KOPT-K1 (cell line): Measurements from ENCODE around the gene IL34.

Experiments
- H3K27ac ChIP-seq: fragments of 200-600 bp; sonication (generic); 2 replicates; pipeline ENCODE4 v1.5.1; 2016; ENCODE audit warnings: antibody characterized with exemption, mild to moderate bottlenecking, low read depth, low read length; ENCODE audit not compliant: poor library complexity, severe bottlenecking
- H3K36me3 ChIP-seq: fragments of 200-600 bp; sonication (generic); 2 replicates; pipeline ENCODE4 v1.5.1; 2017; ENCODE audit warnings: antibody characterized with exemption, mild to moderate bottlenecking, low read length, moderate library complexity; ENCODE audit not compliant: insufficient read depth
- H3K9me3 ChIP-seq: fragments of 200-600 bp; sonication (generic); 2 replicates; pipeline ENCODE4 v1.5.1; 2017; ENCODE audit warnings: antibody characterized with exemption, low read length, mild to moderate bottlenecking; ENCODE audit not compliant: insufficient read depth, poor library complexity, severe bottlenecking

IL34 gene

DNA sequence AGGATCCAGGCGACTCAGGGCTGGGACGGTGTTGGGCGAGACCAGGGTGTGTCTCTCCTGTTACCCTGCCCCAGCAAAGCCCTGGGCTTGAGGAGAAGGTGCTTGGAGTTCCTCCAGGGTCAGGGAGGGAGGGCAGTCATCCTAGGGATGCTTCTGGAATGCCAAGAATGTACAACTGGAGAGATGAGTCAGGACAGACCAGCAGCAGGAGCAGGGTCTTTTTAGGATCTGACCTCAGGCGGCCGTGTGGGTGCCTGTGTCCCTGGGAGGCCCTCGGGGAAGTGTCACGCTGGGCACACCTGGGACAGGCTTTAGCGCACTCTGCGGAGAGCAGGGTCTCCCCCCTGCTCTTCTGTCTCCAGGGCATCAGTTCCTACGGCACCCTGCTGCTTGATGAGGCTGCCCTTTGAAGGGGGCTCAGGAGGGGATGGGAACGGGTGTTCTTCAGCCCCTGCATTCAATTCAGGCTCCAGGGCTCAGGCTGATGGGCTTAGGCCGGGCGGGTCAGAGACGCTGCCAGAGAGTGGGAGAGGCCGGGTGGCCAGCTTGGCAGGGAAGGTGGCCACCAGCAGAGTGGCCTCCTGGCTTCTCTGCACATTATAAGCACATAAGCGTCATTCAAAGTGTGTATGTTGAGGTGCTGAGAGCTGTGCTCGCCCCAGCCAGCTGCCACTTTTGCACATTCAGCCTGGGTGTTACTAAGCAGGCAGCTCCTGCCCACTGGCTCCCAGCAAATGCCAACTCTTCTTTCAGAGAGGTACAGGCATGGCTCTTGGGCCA is 47.9 kb downstream of the IL34 start:
- H3K9me3 ChIP-seq = no peaks in the 10 kb centered on the region
- peak overlapping the region; percentile 90 for H3K27ac ChIP-seq
- peaks cover 16% of the 10 kb centered on the region; the same call in 1 of the 2 replicates for H3K36me3 ChIP-seq

DNA sequence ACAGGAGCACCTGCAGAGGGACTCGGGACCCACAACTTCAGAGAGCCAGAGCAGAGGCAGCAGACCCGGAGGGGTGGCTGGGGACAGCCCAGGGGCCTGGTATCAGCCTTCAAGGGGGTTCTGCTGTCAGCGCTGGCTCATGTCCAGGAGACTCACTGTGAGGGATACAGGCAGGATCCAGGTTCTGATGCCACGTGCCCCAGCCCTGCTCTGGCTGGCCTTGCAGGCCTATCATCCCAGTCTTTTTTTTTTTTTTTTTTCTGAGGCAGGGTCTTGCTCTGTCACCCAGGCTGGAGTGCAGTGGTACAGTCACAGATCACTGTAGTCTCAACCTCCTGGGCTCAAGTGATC is 48.5 kb downstream of the IL34 start:
- H3K36me3 ChIP-seq = peaks cover 20% of the 10 kb centered on the region; the same call in 1 of the 2 replicates
- H3K9me3 ChIP-seq = no peaks in the 10 kb centered on the region
- peak overlapping the region; percentile 90 for H3K27ac ChIP-seq

DNA sequence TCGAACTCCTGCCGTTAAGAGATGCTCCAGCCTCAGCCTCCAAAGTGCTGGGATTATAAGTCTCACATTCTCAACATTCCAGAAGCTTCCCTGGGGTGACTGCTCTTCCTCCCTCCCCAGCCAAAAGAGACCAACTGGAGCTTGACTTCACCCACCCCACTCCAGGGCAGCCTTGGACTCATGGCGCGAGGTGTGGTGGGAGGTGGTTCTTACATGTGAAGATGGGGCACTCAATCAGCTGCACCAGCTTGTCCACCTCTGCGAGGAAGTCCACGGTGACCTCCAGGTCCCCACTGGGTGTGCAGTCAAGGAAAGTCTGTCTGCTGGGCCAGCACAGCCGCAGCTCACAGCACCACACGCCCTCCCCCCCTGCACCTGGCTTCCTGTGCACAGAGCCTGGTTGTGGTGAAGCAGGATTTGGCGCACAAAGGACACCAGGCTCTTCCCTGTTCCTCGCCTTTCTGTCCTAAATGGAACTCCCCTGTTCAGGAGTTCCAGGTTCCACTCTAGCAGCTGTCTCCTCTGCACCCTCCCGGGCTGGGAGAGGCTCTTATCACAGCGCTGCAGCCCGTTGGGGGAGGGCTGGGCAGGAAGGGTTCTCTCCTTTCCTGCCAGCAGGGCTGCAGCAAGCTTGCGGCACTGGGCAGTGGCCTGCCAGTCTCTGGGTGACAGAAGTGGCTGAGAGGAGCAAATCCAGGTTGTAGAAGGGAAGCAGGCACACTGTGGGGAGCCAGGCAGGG is 49.1 kb downstream of the IL34 start:
- no peaks in the 10 kb centered on the region for H3K9me3 ChIP-seq
- H3K27ac ChIP-seq = peak overlapping the region; percentile 90
- H3K36me3 ChIP-seq = peaks cover 20% of the 10 kb centered on the region; the same call in 1 of the 2 replicates

DNA sequence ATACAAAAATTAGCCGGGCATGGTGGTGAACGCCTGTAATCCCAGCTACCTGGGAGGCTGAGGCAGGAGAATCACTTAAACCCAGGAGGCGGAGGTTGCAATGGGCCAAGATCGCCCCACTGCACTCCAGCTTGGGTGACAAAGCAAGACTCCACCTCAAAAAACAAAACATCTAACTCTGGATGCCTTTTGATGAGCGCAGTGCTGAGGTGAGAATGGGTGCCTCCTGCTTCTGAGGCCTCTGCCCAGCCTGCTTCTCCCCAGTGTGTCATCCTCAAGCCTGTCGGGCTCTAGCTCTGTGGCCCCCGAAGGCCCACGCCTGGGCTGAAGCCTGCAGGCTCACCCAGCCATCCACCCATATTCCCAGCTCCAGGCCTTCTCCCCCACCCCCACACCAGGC is 50.0 kb downstream of the IL34 start:
- H3K27ac ChIP-seq = peak overlapping the region; percentile 90
- no peaks in the 10 kb centered on the region for H3K9me3 ChIP-seq
- H3K36me3 ChIP-seq = peaks cover 20% of the 10 kb centered on the region; the same call in 1 of the 2 replicates

DNA sequence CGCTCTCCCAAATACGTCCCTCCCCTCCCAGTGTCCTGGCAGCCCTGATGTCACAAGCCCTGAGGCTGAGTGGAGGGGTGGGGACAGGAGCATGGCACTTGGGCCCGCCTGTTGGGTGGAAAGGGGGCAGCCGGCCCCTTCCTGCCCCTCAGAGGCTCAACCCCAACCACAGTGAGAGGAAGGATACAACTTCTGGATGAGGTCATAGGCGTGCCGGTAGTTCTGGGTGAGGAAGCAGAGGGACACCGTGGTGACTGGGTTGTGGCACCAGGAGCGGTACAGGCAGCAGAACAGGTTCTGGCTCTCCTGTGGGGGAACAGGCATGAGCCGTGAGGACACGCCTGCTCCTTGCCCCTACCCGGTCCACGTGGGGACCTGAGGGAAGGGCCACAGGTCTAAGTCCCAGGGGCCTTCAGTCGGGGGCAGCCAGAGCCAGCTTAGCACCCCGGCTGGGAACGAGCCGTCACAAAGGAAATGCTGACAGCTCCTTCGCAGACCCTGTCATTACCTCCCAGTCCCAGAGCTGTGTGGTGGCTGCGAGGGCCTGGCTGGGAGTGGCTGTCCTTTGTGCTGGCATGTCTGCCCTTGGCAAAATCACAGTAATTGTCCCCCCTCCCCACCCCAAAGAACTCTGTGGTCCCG is 50.7 kb downstream of the IL34 start:
- no peaks in the 10 kb centered on the region for H3K9me3 ChIP-seq
- H3K27ac ChIP-seq = peak overlapping the region; percentile 90
- peaks cover 20% of the 10 kb centered on the region; the same call in 1 of the 2 replicates for H3K36me3 ChIP-seq

DNA sequence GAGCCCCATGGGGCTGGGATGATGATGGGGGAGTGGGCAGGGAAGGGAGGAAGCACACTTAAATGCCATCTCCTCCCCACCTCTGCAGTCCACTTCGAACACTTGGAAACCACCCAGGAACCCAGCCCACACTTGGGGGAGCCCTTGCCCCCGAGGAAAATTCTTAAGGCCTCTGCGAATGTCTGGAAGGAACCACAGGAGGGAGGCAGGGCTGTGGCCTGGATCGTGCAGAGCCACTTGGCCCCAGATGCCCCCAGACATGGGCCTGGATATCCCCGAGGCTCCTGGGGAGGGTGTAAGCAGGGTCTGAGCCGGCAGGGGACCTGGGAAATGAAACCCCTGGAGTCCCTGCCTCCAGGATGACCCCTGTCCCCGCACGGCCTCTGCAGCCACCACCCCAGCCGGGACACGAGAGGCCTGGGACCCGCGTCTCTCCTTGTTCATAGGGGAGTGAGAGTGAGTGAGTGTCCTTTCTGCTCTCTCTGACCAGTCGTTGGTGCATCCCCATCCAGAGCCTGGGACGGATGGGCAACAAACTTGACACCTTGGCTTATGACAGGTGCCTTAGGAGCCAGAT is 51.3 kb downstream of the IL34 start:
- peak overlapping the region; percentile 90 for H3K27ac ChIP-seq
- H3K36me3 ChIP-seq = peaks cover 20% of the 10 kb centered on the region; the same call in 1 of the 2 replicates
- no peaks in the 10 kb centered on the region for H3K9me3 ChIP-seq

DNA sequence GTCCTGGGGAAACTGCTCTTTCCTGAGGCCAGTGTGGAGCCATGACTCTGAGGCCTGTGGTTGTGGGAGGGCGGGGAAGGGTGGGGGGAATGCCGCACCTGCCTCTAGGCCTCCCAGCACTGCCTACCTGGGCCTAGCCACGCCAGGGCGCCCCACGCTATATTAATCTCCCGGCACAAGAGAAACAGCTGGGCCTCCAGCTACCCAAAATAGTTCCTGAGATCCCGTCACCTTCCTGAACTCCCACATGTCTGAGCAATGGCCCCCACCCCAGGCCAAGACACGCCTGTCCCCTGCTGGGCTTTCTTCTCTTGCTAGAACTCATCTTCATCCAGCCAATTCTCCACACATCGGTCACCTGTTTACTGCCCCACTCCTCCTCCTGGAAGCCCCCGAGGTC is 52.5 kb downstream of the IL34 start:
- Histone ChIP-seq H3K36me3 (peaks cover 20% of the 10 kb centered on the region; the same call in 1 of the 2 replicates), H3K27ac (peak overlapping the region; percentile 38), H3K9me3 (no peaks in the 10 kb centered on the region)

DNA sequence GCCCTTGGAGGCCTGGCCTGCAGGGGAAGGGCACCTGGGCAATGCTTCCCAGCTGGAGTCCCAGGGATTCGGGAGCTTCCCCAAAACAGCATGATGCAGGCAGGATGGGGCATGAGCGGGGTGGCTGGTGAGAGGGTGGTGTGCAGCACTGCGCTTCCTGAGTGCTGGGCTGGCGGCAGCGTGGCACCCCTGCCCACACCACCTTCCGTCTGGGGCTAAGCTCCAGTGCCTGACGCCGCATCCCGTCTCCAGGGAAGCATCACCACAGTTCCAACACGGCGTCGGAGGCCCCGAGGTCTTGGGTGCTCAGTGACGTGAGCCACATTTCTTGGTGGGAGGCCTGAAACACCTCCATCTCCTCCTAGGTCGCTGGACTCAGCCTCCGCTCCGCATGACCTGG is 53.3 kb downstream of the IL34 start:
- no peaks in the 10 kb centered on the region for H3K9me3 ChIP-seq
- H3K27ac ChIP-seq = peak overlapping the region; percentile 38
- H3K36me3 ChIP-seq = peaks cover 20% of the 10 kb centered on the region; the same call in 1 of the 2 replicates

DNA sequence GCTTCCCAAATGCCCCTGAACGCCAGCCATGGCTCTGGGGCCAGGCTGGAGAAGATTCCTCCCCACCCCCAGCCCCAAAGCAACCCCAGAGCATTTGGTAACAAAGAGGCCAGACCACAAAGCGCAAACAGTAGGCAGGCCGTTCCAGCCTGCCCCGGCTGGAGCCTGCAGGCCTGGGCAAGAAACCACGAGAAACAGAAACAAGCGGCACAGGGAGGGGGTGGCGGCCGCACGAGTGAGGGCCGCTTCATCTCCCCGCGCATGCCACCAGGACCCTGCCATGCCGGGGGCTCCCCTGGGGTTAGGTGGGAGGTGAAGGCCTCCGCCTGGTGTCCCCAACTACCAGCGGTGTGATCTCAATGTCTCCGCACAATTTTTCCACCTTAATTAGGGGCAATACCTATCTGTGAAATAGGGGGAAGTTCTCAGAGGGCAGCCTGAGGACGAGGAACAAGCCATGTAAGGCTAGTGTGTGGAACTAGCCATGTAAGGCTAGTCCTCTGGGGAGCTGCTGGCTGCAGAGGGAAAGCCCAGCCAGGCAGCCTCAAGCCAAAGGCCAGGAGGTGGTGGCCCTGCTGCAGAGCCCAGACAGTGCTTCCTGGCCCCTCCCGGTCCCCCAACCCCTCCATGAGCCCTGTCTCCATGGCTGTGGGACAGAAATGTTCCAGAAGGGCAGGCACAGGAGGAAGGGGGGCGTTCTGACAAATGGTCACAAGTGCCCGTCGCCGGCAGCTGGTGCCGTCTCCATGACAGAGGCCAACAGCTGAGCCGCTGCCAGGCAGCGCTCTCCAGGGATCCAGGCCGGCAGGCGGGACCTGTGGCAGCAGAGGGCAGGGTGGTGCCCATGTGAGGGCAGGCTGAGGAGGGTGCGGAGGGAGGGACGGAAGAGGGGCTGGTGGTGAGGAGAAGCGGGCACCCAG is 54.0 kb downstream of the IL34 start:
- no peaks in the 10 kb centered on the region for H3K9me3 ChIP-seq
- peaks cover 20% of the 10 kb centered on the region; the same call in 1 of the 2 replicates for H3K36me3 ChIP-seq
- no peak overlapping the region for H3K27ac ChIP-seq

DNA sequence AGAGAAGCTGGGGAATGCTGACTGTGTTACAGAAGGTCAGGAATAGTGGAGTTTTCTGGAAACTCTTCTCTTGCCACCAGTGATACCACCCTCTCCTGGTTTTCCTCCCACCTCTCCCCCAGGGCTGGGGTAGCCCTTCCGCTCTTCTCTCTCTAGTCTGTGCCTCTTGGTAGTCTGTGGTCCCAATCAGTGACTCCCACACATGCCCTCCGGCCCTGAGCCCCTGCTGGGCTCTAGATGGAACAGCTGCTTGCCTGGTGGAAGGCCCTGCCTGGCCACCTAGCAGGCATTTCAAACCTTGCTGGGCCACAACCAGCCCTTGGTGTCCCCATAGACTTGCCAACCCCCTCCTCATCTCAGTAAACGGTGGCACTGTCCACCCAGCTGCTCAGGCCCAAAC is 54.7 kb downstream of the IL34 start:
- H3K27ac ChIP-seq = no peak overlapping the region
- no peaks in the 10 kb centered on the region for H3K9me3 ChIP-seq

DNA sequence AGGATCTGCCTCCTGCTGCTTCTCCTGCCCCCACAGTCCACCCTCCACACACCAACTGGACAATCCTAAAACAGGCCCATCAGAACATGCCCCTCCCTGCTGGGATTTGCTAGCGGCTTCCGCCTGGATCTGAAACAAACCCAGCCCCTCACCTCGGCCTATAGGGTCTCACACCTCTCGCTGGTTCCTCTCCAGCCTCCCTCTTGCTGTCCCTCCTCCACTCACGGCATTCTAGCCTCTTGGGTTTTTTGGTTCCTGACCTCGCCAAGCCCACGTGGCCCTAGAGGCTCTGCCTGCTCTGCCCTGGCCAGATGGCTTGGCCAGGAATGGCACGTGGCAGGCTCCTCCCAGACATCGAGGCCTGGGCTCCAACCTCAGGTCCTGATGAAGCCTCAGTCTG is 55.2 kb downstream of the IL34 start:
- no peak overlapping the region for H3K27ac ChIP-seq
- H3K36me3 ChIP-seq = peaks cover 20% of the 10 kb centered on the region; the same call in 1 of the 2 replicates
- H3K9me3 ChIP-seq = no peaks in the 10 kb centered on the region

More for the DNA sequence above, 54.7 kb downstream of the IL34 start:
- H3K36me3 ChIP-seq = peaks cover 20% of the 10 kb centered on the region; the same call in 1 of the 2 replicates

DNA sequence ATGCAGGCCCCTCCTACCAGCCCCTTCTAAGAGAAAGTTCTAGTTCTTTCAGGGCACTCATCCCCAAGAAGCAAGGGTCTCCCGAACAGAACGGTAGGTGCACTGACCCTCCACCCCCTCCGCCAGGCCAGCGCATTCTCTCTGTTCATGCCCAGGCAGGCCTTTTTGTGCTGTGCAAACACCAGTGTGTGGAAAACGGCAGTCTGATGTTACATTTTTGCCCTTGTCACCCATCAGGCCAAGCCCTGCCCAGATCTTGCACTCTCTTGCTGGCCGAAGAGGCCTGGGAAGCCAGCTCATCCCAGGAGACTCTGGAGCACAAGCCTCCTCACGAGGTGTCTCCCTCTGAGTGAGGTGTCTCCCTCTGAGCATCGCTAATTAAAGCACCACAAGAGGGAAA is 55.6 kb downstream of the IL34 start:
- no peak overlapping the region for H3K27ac ChIP-seq
- H3K36me3 ChIP-seq = peaks cover 20% of the 10 kb centered on the region; the same call in 1 of the 2 replicates
- no peaks in the 10 kb centered on the region for H3K9me3 ChIP-seq

DNA sequence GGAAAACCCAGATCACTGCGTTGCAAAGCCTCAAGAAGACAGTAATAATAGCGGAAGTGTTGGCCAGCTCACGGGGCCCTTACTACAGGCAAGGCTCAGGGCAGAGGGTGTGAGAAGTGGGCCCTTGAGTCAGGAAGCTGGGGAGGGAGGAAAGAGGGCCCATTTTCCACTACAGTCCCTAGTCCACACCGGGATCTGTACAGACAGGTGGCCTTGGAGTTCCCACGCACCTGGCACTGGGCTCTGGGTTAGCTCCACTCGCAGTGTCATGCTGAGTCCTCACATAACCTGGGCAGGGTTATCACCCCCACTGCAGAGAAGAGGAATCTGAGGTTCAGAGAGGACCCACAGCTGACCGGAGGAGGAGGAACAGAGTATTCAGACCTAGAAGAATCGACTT is 56.3 kb downstream of the IL34 start:
- H3K27ac ChIP-seq = no peak overlapping the region

More for the DNA sequence above, 56.3 kb downstream of the IL34 start:
- H3K9me3 ChIP-seq = no peaks in the 10 kb centered on the region
- peaks cover 19% of the 10 kb centered on the region; the same call in 1 of the 2 replicates for H3K36me3 ChIP-seq
